ENCODE measurements around the gene SMG6. TPM values are rescaled to one million over a fixed set of nuclear protein-coding genes. Genes with fewer than 3 reads are reported as not detected.

Gene SMG6
- polyA plus RNA-seq, 1 of the 3 experiments (the other 2 are of a cell fraction), result 15.7 TPM

GRCh38 chr17:2084766-2085647, 218.6 kb downstream of the SMG6 start (continued):
- no peak for TF ChIP-seq CTCF (IDR thresholded peaks at IDR 0.05)
- TF ChIP-seq MAX (IDR thresholded peaks at IDR 0.05; ENCODE audit: low read depth), result no peak
- no peak for TF ChIP-seq REST (IDR thresholded peaks at IDR 0.05; ENCODE audit: low read depth, low read length)
- TF ChIP-seq NFIC (IDR thresholded peaks at IDR 0.05; ENCODE audit: borderline replicate concordance), result no peak
- TF ChIP-seq TEAD4 (IDR thresholded peaks at IDR 0.05; ENCODE audit: borderline replicate concordance, insufficient read depth), result no peak
- TF ChIP-seq FOSL2 (IDR thresholded peaks at IDR 0.05; ENCODE audit: borderline replicate concordance, low read depth), result no peak
- TF ChIP-seq MXI1 (IDR thresholded peaks at IDR 0.05; ENCODE audit: low read depth, low read length), result peak; percentile 52; the same call in 1 of the 2 replicates
- TF ChIP-seq SMC3 (IDR thresholded peaks at IDR 0.05; ENCODE audit: low read depth, low read length), result no peak
- TF ChIP-seq RAD21 (IDR thresholded peaks at IDR 0.05; ENCODE audit: low read length), result no peak
- TF ChIP-seq POLR2AphosphoS5 (IDR thresholded peaks at IDR 0.05; ENCODE audit: low read depth, low read length), result peak; percentile 17; the same call in 1 of the 2 replicates
- TF ChIP-seq RCOR1 (IDR thresholded peaks at IDR 0.05; ENCODE audit: low read length), result peak; percentile 45; the same call in 1 of the 2 replicates
- 0 out of 2 replicates have a peak, but pooled peaks have one; percentile 23 for TF ChIP-seq NRF1 (IDR thresholded peaks at IDR 0.05; ENCODE audit: low read depth, low read length)
- no peak for TF ChIP-seq MEF2A (IDR thresholded peaks at IDR 0.05; ENCODE audit: borderline replicate concordance, low read depth)
- no peak for TF ChIP-seq YY1 (IDR thresholded peaks at IDR 0.05; ENCODE audit: low read depth)
